Epithelial cell of esophagus (primary cell): ENCODE data around the gene ATP8B3.

Experiments used
- DNase-seq: peaks from one replicate; pipeline ENCODE4 v3.0.0; 2010; ENCODE audit warnings: low read depth
- H3K4me3 ChIP-seq: 2 replicates; pipeline ENCODE4 v1.5.1; 2011; ENCODE audit warnings: mild to moderate bottlenecking, low read length, control low read depth
- CTCF ChIP-seq: IDR thresholded peaks from 2 replicates; pipeline ENCODE4 v1.5.1; 2011; ENCODE audit warnings: low read depth, mild to moderate bottlenecking, low read length, control low read depth, inconsistent platforms; ENCODE audit not compliant: insufficient read depth; ENCODE audit errors: missing control alignments

The ATP8B3 gene

GRCh38 chr19:1849132-1849474 lies 37.0 kb upstream of the ATP8B3 start:
- DNase-seq: no peak
- H3K4me3 ChIP-seq: no peak overlapping the region
- TF ChIP-seq CTCF: no peak

GRCh38 chr19:1848399-1849131 lies 36.5 kb upstream of the ATP8B3 start, which contains the start of gene REXO1:
TSS of gene REXO1 (minus strand) at chr19:1848483. CDS start at chr19:1848358, 125 bp downstream.
- H3K4me3 ChIP-seq: peak within 1 kb of the TSS; percentile 89
- DNase-seq: peak; percentile 93
- peak; percentile 88 for TF ChIP-seq CTCF

- peak; percentile 57 for DNase-seq
- peak overlapping the region; percentile 89 for H3K4me3 ChIP-seq
- TF ChIP-seq CTCF: no peak
These were observed 35.8 kb upstream of the ATP8B3 start for GRCh38 chr19:1847684-1848398.

GRCh38 chr19:1847348-1847683 lies 35.2 kb upstream of the ATP8B3 start:
- TF ChIP-seq CTCF: no peak
- H3K4me3 ChIP-seq: peak overlapping the region; percentile 89
- no peak for DNase-seq

- DNase-seq: no peak
- TF ChIP-seq CTCF: no peak
- H3K4me3 ChIP-seq: peak overlapping the region; percentile 89
These were observed 34.6 kb upstream of the ATP8B3 start for GRCh38 chr19:1846517-1847204.

GRCh38 chr19:1845642-1846041 lies 33.6 kb upstream of the ATP8B3 start:
- DNase-seq: no peak
- TF ChIP-seq CTCF: no peak

More at GRCh38 chr19:1845642-1846041, 33.6 kb upstream of the ATP8B3 start:
- H3K4me3 ChIP-seq: no peak overlapping the region
